HFF-Myc (cell line): ENCODE results near the gene NEK7.
"Not testable (repeated sequence)": the region's sequence is repeated elsewhere in the genome, so short reads cannot be mapped to it uniquely, and the experiment has no call there.

Experiments
- DNase-seq: peaks from one replicate; pipeline ENCODE4 v3.0.0-alpha.2; 2011; ENCODE audit warnings: low read depth; ENCODE audit errors: extremely low read depth
- H3K4me3 ChIP-seq: replicated peaks from 2 replicates; pipeline ENCODE4 v1.5.1; 2011; ENCODE audit warnings: low read depth, mild to moderate bottlenecking, control low read depth, low read length
- CTCF ChIP-seq: IDR thresholded peaks from 2 replicates; pipeline ENCODE4 v1.5.1; 2012; ENCODE audit warnings: mild to moderate bottlenecking, low read depth, low read length, control low read depth; ENCODE audit errors: missing control alignments

NEK7 gene

DNA sequence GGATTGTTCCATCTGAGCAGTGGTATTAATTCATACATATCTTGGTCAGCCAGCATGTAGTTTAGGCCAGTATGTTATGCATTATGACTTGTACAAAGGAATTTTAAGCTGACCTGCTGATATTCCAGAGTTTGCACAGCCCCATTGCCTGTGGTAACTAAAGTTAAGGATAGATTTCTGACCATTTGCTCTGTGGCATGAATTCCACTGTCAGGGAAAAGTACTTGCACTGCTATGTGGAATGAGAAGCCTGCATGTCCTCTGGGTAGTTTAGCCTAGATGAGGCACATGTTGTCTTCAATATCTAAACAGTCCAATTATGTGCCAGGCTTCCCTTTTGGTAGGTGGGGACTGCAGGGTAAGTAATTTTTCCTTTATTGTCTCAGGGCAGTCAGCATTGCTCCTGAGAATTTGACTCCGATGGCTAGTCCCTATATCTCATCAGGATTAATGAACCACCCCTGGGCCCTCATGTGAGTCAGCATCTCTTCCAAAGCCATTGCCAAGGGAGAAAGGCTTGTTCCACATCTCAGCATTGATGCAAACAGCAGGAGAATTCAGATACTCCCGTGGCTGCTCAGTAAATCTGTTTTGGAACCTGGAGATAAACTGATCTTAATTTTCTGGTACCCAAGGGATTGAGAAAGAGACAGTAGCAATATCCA is 30.2 kb downstream of the NEK7 start:
- no peak for TF ChIP-seq CTCF
- DNase-seq: no peak
- H3K4me3 ChIP-seq: no peak overlapping the region

GRCh38 chr1:198187973-198188588 is 31.3 kb downstream of the NEK7 start:
- H3K4me3 ChIP-seq: no peak overlapping the region
- no peak for TF ChIP-seq CTCF
- DNase-seq: no peak

GRCh38 chr1:198191117-198191516 is 34.3 kb downstream of the NEK7 start:
- no peak overlapping the region for H3K4me3 ChIP-seq
- DNase-seq: no peak
- no peak for TF ChIP-seq CTCF

- DNase-seq, H3K4me3 ChIP-seq: not testable (repeated sequence)
Measured at GRCh38 chr1:198193871-198194270, 37.1 kb downstream of the NEK7 start.

DNA sequence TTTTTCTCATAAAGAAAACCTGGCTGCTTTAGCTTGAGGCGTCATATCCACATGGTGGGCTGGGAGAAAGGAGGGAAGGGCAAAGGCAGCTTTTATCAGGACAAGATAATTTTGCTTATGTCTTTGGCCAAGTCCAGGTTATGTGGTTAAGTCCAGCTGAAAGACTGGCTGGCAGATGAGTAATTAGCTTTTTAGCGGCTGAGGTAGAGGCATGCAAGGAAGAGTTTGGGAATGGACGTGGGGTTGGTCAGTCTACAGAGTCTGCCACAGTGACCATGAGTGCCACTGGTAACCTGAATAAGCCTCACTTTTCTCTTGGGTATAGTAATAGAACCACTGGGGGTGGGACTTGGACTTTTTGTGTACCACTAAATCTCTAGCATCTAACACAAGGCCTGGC is 39.8 kb downstream of the NEK7 start:
- TF ChIP-seq CTCF: no peak
- H3K4me3 ChIP-seq: no peak overlapping the region
- no peak for DNase-seq

DNA sequence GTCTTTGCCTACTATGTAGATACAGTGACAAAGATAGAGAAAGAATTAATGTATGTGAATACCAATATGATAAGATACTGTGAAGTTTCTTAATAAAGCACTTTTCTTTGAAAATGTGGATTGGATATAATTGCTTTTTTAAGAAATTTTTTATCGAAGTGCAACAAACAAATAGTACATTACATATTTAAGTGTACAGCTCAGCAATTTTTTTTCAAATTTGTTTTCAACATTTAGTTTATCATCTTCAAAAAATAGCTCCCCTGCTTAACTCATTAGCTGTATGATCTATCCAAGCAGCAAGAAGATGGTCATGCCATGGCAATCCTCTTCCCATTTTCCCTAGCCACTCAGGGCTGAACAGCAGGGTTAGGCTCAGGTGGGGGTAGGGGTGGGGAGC is 40.5 kb downstream of the NEK7 start:
- no peak for DNase-seq
- no peak for TF ChIP-seq CTCF
- H3K4me3 ChIP-seq: no peak overlapping the region

GRCh38 chr1:198199105-198199504 is 42.3 kb downstream of the NEK7 start:
- no peak for TF ChIP-seq CTCF
- H3K4me3 ChIP-seq: no peak overlapping the region

More at GRCh38 chr1:198199105-198199504, 42.3 kb downstream of the NEK7 start:
- DNase-seq: no peak
